ENCODE results near the gene EPS8L2.

DNA sequence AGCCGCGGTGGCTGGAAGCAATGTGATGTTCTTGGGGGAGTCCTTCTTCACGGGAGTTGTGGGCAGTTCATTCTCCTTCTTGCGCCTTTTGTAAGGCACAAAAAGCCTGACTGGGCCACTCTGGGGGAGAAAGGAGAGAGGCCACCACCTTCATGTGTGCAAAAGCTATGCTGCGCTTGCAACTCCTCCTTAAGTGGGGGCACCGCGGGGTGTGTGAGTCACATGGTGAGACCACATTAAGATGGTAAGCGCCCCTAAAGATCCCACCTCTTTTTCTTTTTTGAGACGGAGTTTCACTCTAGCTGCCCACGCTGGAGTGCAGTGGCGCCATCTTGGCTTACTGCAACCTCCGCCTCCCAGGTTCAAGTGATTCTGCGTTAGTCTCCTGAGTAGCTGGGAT, 25.1 kb upstream of the EPS8L2 start:
- TF ChIP-seq, protein P1, sequence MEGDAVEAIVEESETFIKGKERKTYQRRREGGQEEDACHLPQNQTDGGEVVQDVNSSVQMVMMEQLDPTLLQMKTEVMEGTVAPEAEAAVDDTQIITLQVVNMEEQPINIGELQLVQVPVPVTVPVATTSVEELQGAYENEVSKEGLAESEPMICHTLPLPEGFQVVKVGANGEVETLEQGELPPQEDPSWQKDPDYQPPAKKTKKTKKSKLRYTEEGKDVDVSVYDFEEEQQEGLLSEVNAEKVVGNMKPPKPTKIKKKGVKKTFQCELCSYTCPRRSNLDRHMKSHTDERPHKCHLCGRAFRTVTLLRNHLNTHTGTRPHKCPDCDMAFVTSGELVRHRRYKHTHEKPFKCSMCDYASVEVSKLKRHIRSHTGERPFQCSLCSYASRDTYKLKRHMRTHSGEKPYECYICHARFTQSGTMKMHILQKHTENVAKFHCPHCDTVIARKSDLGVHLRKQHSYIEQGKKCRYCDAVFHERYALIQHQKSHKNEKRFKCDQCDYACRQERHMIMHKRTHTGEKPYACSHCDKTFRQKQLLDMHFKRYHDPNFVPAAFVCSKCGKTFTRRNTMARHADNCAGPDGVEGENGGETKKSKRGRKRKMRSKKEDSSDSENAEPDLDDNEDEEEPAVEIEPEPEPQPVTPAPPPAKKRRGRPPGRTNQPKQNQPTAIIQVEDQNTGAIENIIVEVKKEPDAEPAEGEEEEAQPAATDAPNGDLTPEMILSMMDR (IDR thresholded peaks at IDR 0.05; ENCODE audit: insufficient read depth, low read length), result no peak
- no peak for TF ChIP-seq POLR2AphosphoS5 (IDR thresholded peaks at IDR 0.05; ENCODE audit: low read depth)

All from HL-60 (cell line).